MM.1S (cell line): ENCODE measurements around the gene NEURL1.

Experiments used
- EZH2phosphoT487 ChIP-seq: fragments of 300-600 bp; sonication (generic); IDR thresholded peaks from 2 replicates; pipeline ENCODE4 v1.6.1; 2018; ENCODE audit warnings: antibody characterized with exemption, low read length
- TF ChIP-seq, protein P1 (sequence below): fragments of 300-600 bp; sonication (generic); IDR thresholded peaks from 2 replicates; pipeline ENCODE4 v1.5.1; 2016; ENCODE audit warnings: antibody characterized with exemption, low read length, mixed read lengths

DNA sequence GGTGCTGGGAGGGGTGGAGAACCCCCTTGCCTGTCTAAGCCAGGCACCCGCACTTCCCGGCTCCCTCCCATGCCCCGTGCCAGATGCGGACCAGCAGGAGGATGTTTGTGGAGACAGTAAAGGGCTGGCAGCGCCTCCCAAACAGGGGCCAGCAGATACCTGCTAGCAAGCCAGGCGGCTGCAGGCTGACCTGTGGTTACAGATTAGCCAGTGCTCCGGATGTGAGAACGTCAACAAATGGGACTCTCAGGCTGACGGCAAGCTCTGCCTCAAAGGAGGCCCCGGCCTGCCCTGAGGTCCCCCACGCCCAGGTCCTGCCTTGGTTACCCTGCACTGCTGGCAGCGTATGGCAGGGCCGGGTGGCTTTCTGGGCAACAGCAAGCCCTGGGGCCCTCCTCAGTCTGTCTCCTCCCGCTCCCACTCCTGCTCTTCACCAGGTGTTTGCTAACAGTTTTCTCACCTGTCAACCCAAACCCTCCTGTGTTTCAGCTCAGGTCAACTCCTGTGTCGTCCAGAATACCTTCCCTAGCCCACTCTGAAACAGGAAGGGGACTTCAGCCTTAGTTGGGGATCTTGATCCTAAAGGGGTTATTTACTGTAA lies 85.4 kb downstream of the NEURL1 start:
- TF ChIP-seq, protein P1, sequence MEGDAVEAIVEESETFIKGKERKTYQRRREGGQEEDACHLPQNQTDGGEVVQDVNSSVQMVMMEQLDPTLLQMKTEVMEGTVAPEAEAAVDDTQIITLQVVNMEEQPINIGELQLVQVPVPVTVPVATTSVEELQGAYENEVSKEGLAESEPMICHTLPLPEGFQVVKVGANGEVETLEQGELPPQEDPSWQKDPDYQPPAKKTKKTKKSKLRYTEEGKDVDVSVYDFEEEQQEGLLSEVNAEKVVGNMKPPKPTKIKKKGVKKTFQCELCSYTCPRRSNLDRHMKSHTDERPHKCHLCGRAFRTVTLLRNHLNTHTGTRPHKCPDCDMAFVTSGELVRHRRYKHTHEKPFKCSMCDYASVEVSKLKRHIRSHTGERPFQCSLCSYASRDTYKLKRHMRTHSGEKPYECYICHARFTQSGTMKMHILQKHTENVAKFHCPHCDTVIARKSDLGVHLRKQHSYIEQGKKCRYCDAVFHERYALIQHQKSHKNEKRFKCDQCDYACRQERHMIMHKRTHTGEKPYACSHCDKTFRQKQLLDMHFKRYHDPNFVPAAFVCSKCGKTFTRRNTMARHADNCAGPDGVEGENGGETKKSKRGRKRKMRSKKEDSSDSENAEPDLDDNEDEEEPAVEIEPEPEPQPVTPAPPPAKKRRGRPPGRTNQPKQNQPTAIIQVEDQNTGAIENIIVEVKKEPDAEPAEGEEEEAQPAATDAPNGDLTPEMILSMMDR, result no peak
- no peak for TF ChIP-seq EZH2phosphoT487
